NCI-H2196 treated with DMSO at 0.1 percent for 48 hours (cell line): ENCODE results near the gene STAU1.
"Not testable (repeated sequence)": the region's sequence is repeated elsewhere in the genome, so short reads cannot be mapped to it uniquely, and the experiment has no call there.

Experiments
- DNase-seq: peaks from one replicate; lab custom pipeline; 2025; ENCODE audit not compliant: unreplicated experiment; lab: John Stamatoyannopoulos, UW

Gene STAU1

DNA sequence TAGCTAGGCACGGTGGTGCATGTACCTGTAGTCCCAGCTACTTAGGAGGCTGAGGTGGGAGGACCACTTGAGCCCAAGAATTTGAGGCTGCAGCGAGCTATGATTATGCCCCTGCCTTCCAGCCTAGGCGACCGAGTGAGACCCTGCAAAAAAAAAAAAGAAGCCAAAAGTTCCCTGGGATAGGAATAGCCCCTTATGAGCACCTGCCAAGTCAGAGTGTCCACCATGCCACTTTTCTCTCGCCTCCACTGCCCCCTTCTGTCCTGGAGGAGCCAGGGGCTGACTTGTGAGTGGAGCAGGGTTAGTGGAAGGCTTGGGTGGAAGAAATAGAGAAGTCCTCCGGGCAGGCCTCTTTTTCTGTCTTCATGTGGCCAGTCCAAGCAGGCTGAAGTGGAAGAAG lies 18.9 kb upstream of the STAU1 start:
- no peak for DNase-seq

DNA sequence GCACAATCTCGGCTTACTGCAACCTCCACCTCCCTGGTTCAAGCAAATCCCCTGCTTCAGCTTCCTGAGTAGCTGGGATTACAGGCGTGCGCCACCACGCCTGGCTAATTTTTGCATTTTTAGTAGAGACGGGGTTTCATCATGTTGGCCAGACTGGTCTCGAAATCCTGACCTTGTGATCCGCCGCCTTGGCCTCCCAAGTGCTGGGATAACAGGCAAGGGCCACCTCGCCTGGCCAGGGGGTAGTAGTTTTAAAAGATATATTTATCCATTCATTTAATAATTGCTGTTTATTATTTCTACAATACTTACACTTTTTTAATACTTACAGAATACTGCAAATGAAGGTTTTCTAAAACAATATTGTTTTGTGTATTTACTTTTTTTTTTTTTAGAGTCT lies 15.6 kb upstream of the STAU1 start:
- no peak for DNase-seq

DNA sequence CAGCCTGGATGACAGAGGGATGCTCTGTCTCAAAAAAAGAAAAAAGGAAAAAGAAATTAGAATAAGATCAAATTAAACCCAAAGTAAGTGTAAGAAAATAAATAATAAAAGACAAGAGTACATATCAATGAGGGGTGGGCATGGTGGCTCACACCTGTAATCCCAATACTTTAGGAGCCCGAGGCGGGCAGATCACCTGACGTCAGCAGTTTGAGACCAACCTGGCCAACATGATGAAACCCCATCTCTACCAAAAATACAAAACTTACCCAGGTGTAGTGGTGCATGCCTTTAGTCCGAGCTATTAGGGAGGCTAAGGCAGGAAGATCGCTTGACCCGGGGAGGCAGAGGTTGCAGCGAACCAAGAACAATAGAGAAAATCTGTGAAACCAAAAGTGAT lies 14.9 kb upstream of the STAU1 start:
- no peak for DNase-seq

DNA sequence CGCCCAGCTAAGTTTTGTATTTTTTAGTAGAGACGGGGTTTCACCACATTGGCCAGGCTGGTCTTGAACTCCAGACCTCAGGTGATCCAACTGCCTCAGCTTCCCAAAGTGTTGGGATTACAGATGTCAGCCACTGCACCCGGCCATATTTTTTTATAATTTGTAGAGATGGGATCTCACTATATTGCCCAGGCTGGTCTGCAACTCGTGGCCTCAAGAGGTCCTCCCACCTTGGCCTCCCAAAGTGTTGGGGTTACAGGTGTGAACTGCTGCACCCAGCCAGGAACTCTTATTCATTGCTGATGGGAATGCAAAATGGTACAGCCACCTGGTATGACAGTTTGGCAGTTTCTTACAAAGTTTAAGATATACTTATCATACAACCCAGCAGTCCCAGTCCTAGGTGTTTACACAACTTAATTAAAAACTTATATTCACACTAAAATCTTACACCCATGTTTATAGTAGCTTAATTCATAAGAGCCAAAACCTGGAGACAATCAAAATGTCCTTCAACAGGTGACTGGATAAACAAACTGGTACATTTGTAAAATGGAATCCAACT lies 11.7 kb upstream of the STAU1 start:
- no peak for DNase-seq

- not testable (repeated sequence) for DNase-seq
Measured at GRCh38 chr20:49192944-49193518, 4.9 kb upstream of the STAU1 start.

- no peak for DNase-seq
Measured at GRCh38 chr20:49187330-49187850, 744 bp downstream of the STAU1 start.

GRCh38 chr20:49186535-49187329 lies 1.4 kb downstream of the STAU1 start:
- no peak for DNase-seq

- DNase-seq, result no peak
Measured at GRCh38 chr20:49185071-49185761, 2.9 kb downstream of the STAU1 start.

DNA sequence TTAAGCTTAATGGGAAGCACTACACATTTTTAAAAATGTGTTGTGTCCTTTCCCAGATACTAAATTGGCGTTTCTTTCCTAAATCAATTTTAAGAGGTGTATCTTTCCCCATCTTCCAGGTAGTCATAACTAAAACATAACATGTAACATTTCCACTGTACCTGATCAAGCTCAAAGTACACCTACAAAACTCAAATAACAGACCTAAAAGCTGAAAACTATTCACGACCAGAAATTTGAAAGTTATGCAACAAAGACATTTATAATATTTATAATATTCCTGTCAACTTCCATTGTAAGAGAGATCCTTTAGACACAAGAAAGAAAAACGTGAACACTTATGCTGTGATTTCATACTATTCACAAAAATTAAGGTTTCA lies 3.5 kb downstream of the STAU1 start:
- no peak for DNase-seq

DNA sequence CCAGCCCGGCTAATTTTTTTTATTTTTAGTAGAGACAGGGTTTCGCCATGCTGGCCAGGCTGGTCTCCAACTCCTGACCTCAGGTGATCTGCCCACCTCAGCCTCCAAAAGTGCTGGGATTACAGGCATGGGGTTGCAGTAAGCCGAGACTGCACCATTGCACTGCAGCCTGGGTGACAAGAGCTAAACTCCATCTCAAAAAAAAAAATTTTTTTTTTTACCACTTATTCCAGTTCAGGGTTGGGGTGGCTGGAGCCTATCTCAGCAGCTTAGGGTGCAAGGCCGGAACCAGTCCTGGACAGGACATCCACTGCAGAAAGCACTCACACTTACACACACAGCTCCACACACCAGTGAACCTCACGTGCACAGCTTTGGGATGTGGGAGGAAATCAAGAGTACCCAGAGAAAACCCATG lies 4.0 kb downstream of the STAU1 start:
- not testable (repeated sequence) for DNase-seq

GRCh38 chr20:49183444-49183843 lies 4.7 kb downstream of the STAU1 start:
- DNase-seq, result no peak

DNA sequence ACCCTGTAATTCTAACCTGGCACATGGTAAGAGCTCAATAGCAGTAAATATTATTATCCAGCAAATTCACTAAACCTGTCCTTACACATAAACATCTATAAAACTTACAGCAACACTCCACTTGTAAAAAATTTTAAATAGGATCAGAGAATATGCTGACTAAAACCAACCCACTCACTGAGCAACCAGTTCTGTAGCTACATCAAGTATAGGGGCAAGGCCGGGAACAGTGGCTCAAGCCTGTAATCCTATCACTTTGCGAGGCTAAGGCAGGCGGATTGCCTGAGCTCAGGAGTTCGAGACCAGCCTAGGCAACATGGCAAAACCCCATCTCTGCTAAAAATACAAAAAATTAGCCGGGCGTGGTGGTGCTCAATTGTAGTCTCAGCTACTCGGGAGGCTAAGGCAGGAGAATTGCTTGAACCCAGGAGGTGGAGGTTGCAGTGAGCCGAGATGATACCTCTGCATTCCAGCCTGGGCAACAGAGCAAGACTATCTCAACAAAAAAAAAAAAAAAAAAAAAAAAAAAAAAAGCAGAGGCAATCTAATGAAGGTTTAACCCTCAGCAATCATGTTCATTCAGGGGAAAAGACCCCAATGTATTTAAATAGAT lies 6.8 kb downstream of the STAU1 start:
- DNase-seq, result no peak

GRCh38 chr20:49179368-49180277 lies 8.5 kb downstream of the STAU1 start:
- DNase-seq, result no peak

DNA sequence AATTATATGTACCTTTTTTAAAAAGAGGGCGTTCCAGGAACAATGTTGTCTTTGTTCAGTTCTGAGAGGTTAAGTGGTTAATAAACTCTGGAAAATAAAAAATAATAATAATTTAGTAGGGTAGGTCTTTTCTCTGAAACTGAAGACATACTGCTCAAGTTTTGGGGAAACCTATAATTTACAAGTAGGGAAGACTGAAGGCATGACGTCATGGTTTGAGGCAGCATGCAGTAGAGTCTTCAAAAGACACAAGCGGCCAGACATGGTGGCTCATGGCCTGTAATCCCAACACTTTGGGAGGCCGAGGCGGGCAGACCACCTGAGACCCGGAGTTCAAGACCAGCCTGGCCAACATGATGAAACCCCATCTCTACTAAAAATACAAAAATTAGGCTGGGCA lies 14.0 kb downstream of the STAU1 start:
- DNase-seq, result no peak

GRCh38 chr20:49172413-49172812 lies 15.7 kb downstream of the STAU1 start:
- DNase-seq, result no peak

DNA sequence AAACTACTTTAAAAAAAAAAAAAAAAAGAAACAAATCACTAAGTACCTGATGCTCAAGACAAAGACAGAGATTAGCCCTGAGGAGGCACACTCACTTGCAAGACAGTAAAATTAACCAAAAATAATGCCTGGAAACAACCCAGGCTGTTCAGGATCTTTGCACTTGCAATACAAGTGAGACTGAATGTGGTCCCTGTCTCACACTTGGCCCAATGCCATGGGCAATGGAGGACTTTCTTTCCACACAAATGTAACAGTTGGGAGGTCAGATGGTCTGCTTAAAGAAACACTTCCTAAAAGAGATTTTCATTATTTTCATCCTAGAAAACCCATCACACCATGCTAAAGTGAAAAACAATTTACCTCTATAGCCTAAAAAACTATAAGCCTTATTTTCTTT lies 16.2 kb downstream of the STAU1 start:
- DNase-seq, result no peak

GRCh38 chr20:49170714-49171113 lies 17.4 kb downstream of the STAU1 start:
- DNase-seq, result no peak

DNA sequence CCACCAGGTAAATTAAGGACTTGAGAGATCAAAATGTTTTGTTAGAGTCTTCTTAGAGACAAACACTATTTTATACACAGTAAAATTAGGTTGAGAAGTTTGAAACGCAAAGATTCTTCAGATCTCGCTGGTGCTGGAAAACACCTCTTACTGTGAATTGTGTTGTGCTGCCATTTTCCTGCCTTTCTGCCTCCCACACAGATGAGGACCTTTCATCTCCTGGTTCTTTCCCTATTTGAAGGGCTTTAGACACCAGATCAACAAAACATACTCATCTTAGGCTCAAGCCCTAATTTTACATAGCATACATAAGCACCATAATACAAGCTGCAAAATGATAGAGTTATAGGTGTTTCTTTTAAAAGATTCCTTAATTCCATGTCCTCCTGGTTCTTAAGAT lies 18.6 kb downstream of the STAU1 start:
- DNase-seq, result no peak

DNA sequence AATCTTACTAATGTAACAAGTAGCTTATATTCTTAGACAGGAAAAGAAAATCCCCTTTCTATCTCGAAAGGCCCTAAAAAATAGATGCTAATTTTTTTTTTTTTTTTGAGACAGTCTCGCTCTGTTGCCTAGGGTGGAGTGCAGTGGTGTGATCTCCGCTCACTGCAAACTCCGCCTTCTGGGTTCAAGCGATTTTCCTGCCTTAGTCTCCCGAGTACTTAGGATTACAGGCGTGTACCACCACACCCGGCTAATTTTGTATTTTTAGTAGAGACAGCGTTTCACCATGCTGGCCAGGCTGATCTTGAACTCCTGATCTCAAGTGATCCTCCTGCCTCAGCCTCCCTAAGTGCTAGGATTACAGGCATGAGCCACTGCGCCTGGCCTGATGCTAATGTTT lies 19.3 kb downstream of the STAU1 start:
- not testable (repeated sequence) for DNase-seq

GRCh38 chr20:49167811-49168507 lies 20.2 kb downstream of the STAU1 start:
- no peak for DNase-seq
